Measurements from ENCODE around the gene OGFOD1. TPM values are rescaled to one million over a fixed set of nuclear protein-coding genes. Genes with fewer than 3 reads are reported as not detected.

Gene OGFOD1
- total and polyA plus RNA-seq, 9 of the 15 experiments (the other 6 are each of a cell fraction or from before 2014, with no cell fraction given): 60.4 to 134 (median 85.8) TPM

- TF ChIP-seq SAP30 (IDR thresholded peaks at IDR 0.05; ENCODE audit: borderline replicate concordance, insufficient read depth, low read depth, low read length, poor library complexity, severe bottlenecking): peak; percentile 51
- TF ChIP-seq GATAD2A (IDR thresholded peaks at IDR 0.05): no peak
- 0 out of 2 replicates have a peak, but pooled peaks have one; percentile 8 for TF ChIP-seq ETV5 (CRISPR knock-in tag; IDR thresholded peaks at IDR 0.05; ENCODE audit: low read depth)
- no peak for TF ChIP-seq MIER1 (IDR thresholded peaks at IDR 0.05; ENCODE audit: low read depth)
- no peak for TF ChIP-seq ETV1 (tag; conservative IDR thresholded peaks at IDR 0.05; ENCODE audit: low read depth)
- no peak for TF ChIP-seq ZNF146 (CRISPR knock-in tag; IDR thresholded peaks at IDR 0.05; ENCODE audit: unreplicated experiment)
- peak in 1 of 2 experiments; percentile 17; a peak in 2 of 4 replicates for TF ChIP-seq MAZ (CRISPR knock-in tag; conservative IDR thresholded peaks at IDR 0.05 in 1 of 2, IDR thresholded peaks at IDR 0.05 in 1 of 2)
- TF ChIP-seq SMARCA5 (IDR thresholded peaks at IDR 0.05): peak; percentile 81; the same call in 1 of the 2 replicates
- TF ChIP-seq JUNB (CRISPR knock-in tag; conservative IDR thresholded peaks at IDR 0.05): no peak
- TF ChIP-seq KAT8 (IDR thresholded peaks at IDR 0.05; ENCODE audit: low read depth): no peak
- TF ChIP-seq RBBP5 (IDR thresholded peaks at IDR 0.05; ENCODE audit: borderline replicate concordance, insufficient read depth, low read length, poor library complexity, severe bottlenecking): no peak
- TF ChIP-seq KAT7 (CRISPR knock-in tag; IDR thresholded peaks at IDR 0.05; ENCODE audit: borderline replicate concordance): 0 out of 2 replicates have a peak, but pooled peaks have one; percentile 50
- TF ChIP-seq, protein P1, sequence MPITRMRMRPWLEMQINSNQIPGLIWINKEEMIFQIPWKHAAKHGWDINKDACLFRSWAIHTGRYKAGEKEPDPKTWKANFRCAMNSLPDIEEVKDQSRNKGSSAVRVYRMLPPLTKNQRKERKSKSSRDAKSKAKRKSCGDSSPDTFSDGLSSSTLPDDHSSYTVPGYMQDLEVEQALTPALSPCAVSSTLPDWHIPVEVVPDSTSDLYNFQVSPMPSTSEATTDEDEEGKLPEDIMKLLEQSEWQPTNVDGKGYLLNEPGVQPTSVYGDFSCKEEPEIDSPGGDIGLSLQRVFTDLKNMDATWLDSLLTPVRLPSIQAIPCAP (CRISPR knock-in tag; IDR thresholded peaks at IDR 0.05; ENCODE audit: borderline replicate concordance): no peak
- TF ChIP-seq HNRNPK (IDR thresholded peaks at IDR 0.05; ENCODE audit: low read depth, low read length, poor library complexity, severe bottlenecking): no peak
- TF ChIP-seq PTBP1 (IDR thresholded peaks at IDR 0.05; ENCODE audit: low read depth, low read length): no peak
- no peak for TF ChIP-seq BCL6 (CRISPR knock-in tag; IDR thresholded peaks at IDR 0.05)
- 0 out of 4 replicates have a peak, but pooled peaks have one; percentile 3 to 23 for TF ChIP-seq HDAC1 (IDR thresholded peaks at IDR 0.05)
- no peak for TF ChIP-seq TFAP4 (CRISPR knock-in tag; IDR thresholded peaks at IDR 0.05; ENCODE audit: borderline replicate concordance)
- no peak for TF ChIP-seq ZNF263 (CRISPR knock-in tag; IDR thresholded peaks at IDR 0.05; ENCODE audit: borderline replicate concordance)
- TF ChIP-seq, protein P2, sequence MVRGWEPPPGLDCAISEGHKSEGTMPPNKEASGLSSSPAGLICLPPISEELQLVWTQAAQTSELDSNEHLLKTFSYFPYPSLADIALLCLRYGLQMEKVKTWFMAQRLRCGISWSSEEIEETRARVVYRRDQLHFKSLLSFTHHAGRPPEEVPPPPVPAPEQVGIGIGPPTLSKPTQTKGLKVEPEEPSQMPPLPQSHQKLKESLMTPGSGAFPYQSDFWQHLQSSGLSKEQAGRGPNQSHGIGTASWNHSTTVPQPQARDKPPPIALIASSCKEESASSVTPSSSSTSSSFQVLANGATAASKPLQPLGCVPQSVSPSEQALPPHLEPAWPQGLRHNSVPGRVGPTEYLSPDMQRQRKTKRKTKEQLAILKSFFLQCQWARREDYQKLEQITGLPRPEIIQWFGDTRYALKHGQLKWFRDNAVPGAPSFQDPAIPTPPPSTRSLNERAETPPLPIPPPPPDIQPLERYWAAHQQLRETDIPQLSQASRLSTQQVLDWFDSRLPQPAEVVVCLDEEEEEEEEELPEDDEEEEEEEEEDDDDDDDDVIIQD (CRISPR knock-in tag; IDR thresholded peaks at IDR 0.05): no peak
- no peak for TF ChIP-seq BACH1 (tag; IDR thresholded peaks at IDR 0.05)
Observed at GRCh38 chr16:56451753-56452689, 667 bp downstream of the OGFOD1 start (continued).
